ENCODE measurements around the gene UBTD1.

Gene UBTD1

DNA sequence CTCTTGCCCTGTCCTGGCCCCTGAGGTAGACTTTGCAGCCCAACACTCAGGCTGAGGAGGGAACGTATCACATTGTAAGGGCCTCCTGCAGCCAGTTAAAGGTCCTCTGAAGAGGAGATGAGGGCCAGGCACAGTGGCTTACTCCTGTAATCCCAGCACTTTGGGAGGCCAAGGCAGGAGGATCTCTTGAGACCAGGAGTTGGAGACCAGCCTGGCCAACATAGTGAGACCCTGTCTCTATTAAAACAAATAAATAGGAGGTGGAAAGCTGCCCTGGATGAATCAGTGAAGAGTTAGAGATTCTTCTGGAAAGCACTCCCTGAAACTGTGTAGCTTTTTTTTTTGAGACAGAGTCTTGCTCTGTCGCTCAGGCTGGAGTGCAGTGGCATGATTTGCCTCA lies 88.5 kb downstream of the UBTD1 start:
- TF ChIP-seq CTCF (IDR thresholded peaks at IDR 0.05) = no peak

- no peak for TF ChIP-seq CTCF (IDR thresholded peaks at IDR 0.05)
These were observed 90.8 kb downstream of the UBTD1 start, which contains the start of gene C10orf62 for GRCh38 chr10:97589479-97589878. C10orf62 (plus strand) TSS chr10:97589721; CDS start chr10:97589898, 177 bp downstream.

GRCh38 chr10:97590082-97590747 lies 91.5 kb downstream of the UBTD1 start:
- no peak for TF ChIP-seq CTCF (IDR thresholded peaks at IDR 0.05)

- TF ChIP-seq CTCF (IDR thresholded peaks at IDR 0.05) = no peak
These were observed 92.2 kb downstream of the UBTD1 start for GRCh38 chr10:97590748-97591495.

DNA sequence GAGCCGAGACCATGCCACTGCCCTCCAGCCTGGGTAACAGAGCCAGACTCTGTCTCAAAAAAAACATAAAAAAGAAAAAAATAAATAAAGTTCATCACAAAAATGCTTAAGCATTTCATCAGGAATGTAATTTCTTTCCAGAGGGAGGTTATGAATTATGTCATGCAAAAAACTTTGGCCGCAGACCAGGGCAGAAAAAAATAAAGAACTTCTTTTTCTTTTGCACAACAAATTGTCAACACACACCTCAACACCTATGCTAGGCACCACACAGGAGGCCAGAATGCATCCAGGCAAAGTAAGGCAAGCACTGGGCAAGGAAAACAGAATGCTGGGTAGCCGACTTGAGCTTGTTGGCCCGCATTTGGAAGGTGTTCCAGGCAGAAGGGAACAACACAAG lies 94.7 kb downstream of the UBTD1 start:
- TF ChIP-seq CTCF (IDR thresholded peaks at IDR 0.05) = no peak

GRCh38 chr10:97596101-97597082 lies 97.7 kb downstream of the UBTD1 start:
- TF ChIP-seq CTCF (IDR thresholded peaks at IDR 0.05) = no peak

DNA sequence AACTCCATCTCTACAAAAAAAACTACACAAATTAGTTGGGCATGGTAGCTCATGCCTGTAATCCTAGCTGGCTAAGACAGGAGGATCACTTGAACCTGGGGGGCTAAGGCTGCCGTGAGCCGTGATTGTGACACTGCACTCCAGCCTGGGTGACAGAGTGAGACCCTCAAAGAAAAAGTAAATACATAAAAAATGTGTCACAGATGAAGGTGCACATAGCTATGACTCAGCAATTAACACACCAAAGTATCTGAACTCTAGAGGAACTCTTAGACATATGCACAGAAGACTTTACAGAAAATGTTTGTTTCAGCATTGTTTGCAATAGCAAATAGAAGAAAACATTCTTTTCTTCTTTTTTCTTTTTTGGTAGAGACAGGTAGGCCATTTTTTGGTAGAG lies 99.1 kb downstream of the UBTD1 start:
- TF ChIP-seq CTCF (IDR thresholded peaks at IDR 0.05) = no peak

All from LNCAP (cell line).